Measurements from ENCODE around the gene TRPM5.

DNA sequence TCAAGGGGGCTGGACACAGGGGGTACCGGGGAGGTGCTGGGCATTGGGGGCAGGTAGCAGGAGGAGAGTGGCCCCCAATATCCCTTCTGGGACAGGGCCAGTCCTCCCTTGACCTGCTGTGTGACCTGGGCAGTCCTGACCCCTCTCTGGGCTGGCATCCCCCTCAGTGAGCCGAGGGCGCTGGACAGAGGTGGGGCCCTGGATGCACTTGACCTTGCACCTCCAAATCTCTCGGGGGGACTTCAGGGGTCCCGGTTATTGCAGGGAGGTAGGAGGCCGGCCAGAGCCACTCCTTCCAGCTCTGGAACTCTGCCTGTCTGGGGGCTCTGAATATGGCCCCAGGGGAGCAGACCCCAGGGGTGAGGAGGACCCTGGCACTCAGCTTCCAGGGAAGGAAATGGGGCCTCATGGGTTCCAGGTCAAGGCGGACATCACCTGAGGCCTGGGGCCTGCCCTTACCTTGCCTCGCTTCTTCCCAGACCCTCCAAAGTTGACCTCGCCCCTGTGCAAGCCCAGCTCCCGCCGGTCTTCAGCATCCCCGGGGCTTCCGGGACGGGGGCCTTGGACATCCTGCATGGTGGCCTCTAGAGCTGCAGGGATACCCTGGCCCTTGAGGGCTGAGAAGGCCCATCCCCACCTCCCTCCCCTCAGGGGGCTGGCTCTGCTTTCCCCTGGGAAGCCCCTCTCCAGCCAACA, 21.7 kb downstream of the TRPM5 start:
- TF ChIP-seq, protein P1, sequence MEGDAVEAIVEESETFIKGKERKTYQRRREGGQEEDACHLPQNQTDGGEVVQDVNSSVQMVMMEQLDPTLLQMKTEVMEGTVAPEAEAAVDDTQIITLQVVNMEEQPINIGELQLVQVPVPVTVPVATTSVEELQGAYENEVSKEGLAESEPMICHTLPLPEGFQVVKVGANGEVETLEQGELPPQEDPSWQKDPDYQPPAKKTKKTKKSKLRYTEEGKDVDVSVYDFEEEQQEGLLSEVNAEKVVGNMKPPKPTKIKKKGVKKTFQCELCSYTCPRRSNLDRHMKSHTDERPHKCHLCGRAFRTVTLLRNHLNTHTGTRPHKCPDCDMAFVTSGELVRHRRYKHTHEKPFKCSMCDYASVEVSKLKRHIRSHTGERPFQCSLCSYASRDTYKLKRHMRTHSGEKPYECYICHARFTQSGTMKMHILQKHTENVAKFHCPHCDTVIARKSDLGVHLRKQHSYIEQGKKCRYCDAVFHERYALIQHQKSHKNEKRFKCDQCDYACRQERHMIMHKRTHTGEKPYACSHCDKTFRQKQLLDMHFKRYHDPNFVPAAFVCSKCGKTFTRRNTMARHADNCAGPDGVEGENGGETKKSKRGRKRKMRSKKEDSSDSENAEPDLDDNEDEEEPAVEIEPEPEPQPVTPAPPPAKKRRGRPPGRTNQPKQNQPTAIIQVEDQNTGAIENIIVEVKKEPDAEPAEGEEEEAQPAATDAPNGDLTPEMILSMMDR (conservative IDR thresholded peaks at IDR 0.05; ENCODE audit: low read depth in 2 of 2): no peak
- TF ChIP-seq, protein P2, sequence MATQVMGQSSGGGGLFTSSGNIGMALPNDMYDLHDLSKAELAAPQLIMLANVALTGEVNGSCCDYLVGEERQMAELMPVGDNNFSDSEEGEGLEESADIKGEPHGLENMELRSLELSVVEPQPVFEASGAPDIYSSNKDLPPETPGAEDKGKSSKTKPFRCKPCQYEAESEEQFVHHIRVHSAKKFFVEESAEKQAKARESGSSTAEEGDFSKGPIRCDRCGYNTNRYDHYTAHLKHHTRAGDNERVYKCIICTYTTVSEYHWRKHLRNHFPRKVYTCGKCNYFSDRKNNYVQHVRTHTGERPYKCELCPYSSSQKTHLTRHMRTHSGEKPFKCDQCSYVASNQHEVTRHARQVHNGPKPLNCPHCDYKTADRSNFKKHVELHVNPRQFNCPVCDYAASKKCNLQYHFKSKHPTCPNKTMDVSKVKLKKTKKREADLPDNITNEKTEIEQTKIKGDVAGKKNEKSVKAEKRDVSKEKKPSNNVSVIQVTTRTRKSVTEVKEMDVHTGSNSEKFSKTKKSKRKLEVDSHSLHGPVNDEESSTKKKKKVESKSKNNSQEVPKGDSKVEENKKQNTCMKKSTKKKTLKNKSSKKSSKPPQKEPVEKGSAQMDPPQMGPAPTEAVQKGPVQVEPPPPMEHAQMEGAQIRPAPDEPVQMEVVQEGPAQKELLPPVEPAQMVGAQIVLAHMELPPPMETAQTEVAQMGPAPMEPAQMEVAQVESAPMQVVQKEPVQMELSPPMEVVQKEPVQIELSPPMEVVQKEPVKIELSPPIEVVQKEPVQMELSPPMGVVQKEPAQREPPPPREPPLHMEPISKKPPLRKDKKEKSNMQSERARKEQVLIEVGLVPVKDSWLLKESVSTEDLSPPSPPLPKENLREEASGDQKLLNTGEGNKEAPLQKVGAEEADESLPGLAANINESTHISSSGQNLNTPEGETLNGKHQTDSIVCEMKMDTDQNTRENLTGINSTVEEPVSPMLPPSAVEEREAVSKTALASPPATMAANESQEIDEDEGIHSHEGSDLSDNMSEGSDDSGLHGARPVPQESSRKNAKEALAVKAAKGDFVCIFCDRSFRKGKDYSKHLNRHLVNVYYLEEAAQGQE (IDR thresholded peaks at IDR 0.05; ENCODE audit: unreplicated experiment): no peak
- TF ChIP-seq POLR2AphosphoS5 (IDR thresholded peaks at IDR 0.05; ENCODE audit: low read depth) (no peak), EZH2phosphoT487 (IDR thresholded peaks at IDR 0.05; ENCODE audit: unreplicated experiment) (no peak), JUNB (IDR thresholded peaks at IDR 0.05; ENCODE audit: unreplicated experiment) (no peak), EZH2 (IDR thresholded peaks at IDR 0.05; ENCODE audit: low read depth, unreplicated experiment) (no peak), CREB1 (CRISPR knock-in tag; IDR thresholded peaks at IDR 0.05; ENCODE audit: low read depth) (no peak), STAT1 (IDR thresholded peaks at IDR 0.05; ENCODE audit: unreplicated experiment) (no peak), NANOG (IDR thresholded peaks at IDR 0.05; ENCODE audit: borderline replicate concordance) (no peak)

All from GM23338 (cell line).